Measurements from ENCODE around the gene SLC34A1.

The SLC34A1 gene

DNA sequence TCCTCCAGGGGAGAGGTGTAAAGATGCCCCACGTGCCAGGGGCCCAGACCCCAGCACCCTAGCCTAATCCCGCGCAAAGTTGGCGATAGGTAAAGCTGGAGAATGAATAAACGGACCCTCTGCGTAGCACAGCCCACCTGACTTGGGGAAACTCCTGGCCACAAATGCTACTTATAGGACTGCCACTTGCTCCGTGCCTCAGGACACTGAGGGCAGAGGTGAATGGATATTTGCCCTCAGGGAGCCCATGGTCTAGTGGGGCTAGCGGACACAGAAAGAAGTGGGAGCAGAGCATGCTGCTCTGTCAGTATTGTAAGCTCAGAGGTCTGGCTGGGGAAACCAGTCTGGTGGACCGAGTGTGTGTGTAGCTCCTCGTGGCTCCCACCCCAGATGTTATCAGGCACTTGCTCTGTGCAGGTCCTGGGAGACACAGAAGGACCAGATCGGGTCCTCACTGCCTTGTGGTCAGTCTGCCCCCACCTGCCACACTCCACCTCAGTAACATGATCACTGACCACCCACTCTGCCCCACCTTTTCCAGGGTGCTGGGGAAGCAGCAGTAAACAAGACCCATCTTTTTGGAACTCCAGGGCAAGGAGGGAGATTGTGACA is 43.1 kb downstream of the SLC34A1 start (continued):
- TF ChIP-seq GLIS2 (tag by site-specific recombination; IDR thresholded peaks at IDR 0.05) (peak; percentile 59; the same call in 1 of the 2 replicates), ZFP69B (tag by site-specific recombination; IDR thresholded peaks at IDR 0.05) (0 out of 2 replicates have a peak, but pooled peaks have one; percentile 49), GFI1B (tag by site-specific recombination; IDR thresholded peaks at IDR 0.05) (no peak), ZEB2 (tag by site-specific recombination; IDR thresholded peaks at IDR 0.05) (0 out of 2 replicates have a peak, but pooled peaks have one; percentile 5)
- TF ChIP-seq, protein P1, sequence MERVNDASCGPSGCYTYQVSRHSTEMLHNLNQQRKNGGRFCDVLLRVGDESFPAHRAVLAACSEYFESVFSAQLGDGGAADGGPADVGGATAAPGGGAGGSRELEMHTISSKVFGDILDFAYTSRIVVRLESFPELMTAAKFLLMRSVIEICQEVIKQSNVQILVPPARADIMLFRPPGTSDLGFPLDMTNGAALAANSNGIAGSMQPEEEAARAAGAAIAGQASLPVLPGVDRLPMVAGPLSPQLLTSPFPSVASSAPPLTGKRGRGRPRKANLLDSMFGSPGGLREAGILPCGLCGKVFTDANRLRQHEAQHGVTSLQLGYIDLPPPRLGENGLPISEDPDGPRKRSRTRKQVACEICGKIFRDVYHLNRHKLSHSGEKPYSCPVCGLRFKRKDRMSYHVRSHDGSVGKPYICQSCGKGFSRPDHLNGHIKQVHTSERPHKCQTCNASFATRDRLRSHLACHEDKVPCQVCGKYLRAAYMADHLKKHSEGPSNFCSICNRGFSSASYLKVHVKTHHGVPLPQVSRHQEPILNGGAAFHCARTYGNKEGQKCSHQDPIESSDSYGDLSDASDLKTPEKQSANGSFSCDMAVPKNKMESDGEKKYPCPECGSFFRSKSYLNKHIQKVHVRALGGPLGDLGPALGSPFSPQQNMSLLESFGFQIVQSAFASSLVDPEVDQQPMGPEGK (tag by site-specific recombination; IDR thresholded peaks at IDR 0.05) = 0 out of 2 replicates have a peak, but pooled peaks have one; percentile 33

DNA sequence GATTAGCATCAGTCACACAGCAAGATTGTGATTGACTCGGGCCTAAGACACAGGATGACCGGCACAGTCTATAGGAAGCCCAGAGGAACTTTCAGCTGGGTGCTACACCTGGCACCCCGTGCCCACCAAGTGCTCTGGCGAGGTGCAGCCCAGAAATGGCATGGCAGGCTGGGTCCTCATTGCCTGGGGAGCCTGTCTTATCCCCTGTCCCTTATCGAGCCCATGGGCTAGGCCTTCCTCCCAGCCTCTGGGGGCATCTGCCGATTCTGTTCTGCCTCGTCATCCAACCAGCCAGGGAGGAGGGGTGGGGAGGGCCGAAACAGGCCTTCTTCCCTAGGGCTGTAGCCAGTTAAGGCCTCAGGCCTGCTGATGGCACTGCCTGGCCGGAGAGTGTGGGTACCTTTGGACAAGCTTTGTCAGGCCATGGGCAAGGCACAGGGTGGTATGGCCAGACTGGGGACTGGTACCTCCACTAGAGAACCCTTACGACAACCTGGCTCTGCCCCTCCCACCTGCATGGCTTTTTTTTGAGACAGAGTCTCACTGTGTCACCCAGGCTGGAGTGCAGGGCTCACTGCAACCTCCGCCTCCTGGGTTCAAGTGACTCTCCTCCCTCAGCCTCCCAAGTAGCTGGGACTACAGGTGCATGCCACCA is 43.8 kb downstream of the SLC34A1 start:
- Histone ChIP-seq H3K4me1 (ENCODE audit: control insufficient read depth, insufficient read depth, low read length) (no peaks in the 10 kb centered on the region), H3K9me3 (ENCODE audit: control insufficient read depth, insufficient read depth, low read depth, low read length) (no peaks in the 10 kb centered on the region), H3K27ac (ENCODE audit: extremely low read depth, low read depth, low read length) (no peak overlapping the region), H3K36me3 (ENCODE audit: control insufficient read depth in 2 of 2, insufficient read depth in 1 of 2, low read length in 2 of 2) (peaks cover 0 to 46% of the 10 kb centered on the region in 2 experiments; a peak in 1 of 3 replicates), H3K4me3 (ENCODE audit: low read depth, low read length) (no peak overlapping the region)
- POLR2A ChIA-PET = interaction anchor here (0.6 to 4.2 kb wide), 10 partner anchors 10 to 762 kb away, joined by 3 to 45 read pairs (median 8); partner anchors contain the start of gene DBN1
- peak; percentile 52; the same call in 1 of the 2 replicates for TF ChIP-seq ZNF600 (tag by site-specific recombination; IDR thresholded peaks at IDR 0.05)
- no peak for TF ChIP-seq ZNF138 (tag by site-specific recombination; IDR thresholded peaks at IDR 0.05; ENCODE audit: borderline replicate concordance)
- CTCF ChIA-PET = interaction anchor here (0.5 to 5.2 kb wide), 7 partner anchors 20 to 59 kb away, joined by 3 to 40 read pairs (median 4); no protein-coding TSS in a partner anchor

DNA sequence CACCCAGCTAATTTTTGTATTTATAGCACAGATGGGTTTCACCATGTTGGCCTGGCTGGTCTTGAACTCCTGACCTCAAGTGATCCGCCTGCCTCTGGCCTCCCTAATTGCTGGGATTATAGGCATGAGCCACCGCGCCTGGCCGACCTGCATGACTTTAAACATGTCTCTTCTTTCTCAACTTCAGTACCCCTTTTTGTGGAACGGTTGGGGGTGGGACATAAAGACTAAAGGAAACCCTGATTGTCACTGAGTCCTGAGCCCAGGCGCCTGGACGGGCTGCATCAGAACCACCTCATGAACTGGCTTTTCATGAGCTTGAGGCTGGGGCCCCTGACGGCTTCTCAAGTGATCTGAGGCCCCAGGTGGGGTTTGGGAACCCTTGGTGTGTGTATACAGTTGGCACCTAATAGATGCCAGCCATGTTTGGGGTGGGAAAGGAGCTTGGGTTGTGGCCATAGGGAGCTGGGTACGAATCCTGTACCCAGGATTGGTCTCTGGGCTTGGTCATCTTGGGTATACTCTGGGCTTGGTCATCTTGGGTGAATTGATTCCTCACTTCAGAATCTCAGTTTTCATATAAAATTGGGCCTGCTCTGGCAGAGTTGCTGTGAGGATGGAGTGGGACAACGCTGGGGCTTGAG is 44.5 kb downstream of the SLC34A1 start:
- H3K27ac ChIP-seq (ENCODE audit: extremely low read depth, low read depth, low read length) = no peak overlapping the region
- H3K36me3 ChIP-seq (ENCODE audit: control insufficient read depth in 2 of 2, insufficient read depth in 1 of 2, low read length in 2 of 2) = peaks cover 0 to 53% of the 10 kb centered on the region in 2 experiments; a peak in 1 of 3 replicates
- H3K4me1 ChIP-seq (ENCODE audit: control insufficient read depth, insufficient read depth, low read length) = no peaks in the 10 kb centered on the region
- H3K9me3 ChIP-seq (ENCODE audit: control insufficient read depth, insufficient read depth, low read depth, low read length) = no peaks in the 10 kb centered on the region
- ChIA-PET CTCF (interaction anchor here (0.5 to 4.3 kb wide), 4 partner anchors 20 to 44 kb away, joined by 3 to 29 read pairs (median 4); no protein-coding TSS in a partner anchor), POLR2A (interaction anchor here (0.6 to 4.2 kb wide), 6 partner anchors 9 to 38 kb away, joined by 3 to 45 read pairs (median 7); no protein-coding TSS in a partner anchor)
- TF ChIP-seq ZNF155 (tag by site-specific recombination; IDR thresholded peaks at IDR 0.05) (no peak), ZNF843 (tag by site-specific recombination; IDR thresholded peaks at IDR 0.05) (no peak), ZFHX2 (tag by site-specific recombination; conservative IDR thresholded peaks at IDR 0.05) (no peak), ZBTB8A (tag by site-specific recombination; IDR thresholded peaks at IDR 0.05) (no peak), ZNF394 (tag by site-specific recombination; IDR thresholded peaks at IDR 0.05; ENCODE audit: borderline replicate concordance) (no peak), ZNF510 (tag by site-specific recombination; IDR thresholded peaks at IDR 0.05; ENCODE audit: insufficient replicate concordance) (no peak), ZBTB21 (tag by site-specific recombination; IDR thresholded peaks at IDR 0.05) (no peak), ZNF169 (tag by site-specific recombination; IDR thresholded peaks at IDR 0.05) (no peak), KLF7 (tag by site-specific recombination; IDR thresholded peaks at IDR 0.05; ENCODE audit: borderline replicate concordance) (no peak), ZEB2 (tag by site-specific recombination; IDR thresholded peaks at IDR 0.05) (no peak), ZNF548 (tag by site-specific recombination; IDR thresholded peaks at IDR 0.05) (no peak)
- TF ChIP-seq, protein P2, sequence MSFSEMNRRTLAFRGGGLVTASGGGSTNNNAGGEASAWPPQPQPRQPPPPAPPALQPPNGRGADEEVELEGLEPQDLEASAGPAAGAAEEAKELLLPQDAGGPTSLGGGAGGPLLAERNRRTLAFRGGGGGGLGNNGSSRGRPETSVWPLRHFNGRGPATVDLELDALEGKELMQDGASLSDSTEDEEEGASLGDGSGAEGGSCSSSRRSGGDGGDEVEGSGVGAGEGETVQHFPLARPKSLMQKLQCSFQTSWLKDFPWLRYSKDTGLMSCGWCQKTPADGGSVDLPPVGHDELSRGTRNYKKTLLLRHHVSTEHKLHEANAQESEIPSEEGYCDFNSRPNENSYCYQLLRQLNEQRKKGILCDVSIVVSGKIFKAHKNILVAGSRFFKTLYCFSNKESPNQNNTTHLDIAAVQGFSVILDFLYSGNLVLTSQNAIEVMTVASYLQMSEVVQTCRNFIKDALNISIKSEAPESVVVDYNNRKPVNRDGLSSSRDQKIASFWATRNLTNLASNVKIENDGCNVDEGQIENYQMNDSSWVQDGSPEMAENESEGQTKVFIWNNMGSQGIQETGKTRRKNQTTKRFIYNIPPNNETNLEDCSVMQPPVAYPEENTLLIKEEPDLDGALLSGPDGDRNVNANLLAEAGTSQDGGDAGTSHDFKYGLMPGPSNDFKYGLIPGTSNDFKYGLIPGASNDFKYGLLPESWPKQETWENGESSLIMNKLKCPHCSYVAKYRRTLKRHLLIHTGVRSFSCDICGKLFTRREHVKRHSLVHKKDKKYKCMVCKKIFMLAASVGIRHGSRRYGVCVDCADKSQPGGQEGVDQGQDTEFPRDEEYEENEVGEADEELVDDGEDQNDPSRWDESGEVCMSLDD (tag by site-specific recombination; IDR thresholded peaks at IDR 0.05) = no peak
- TF ChIP-seq, protein P3, sequence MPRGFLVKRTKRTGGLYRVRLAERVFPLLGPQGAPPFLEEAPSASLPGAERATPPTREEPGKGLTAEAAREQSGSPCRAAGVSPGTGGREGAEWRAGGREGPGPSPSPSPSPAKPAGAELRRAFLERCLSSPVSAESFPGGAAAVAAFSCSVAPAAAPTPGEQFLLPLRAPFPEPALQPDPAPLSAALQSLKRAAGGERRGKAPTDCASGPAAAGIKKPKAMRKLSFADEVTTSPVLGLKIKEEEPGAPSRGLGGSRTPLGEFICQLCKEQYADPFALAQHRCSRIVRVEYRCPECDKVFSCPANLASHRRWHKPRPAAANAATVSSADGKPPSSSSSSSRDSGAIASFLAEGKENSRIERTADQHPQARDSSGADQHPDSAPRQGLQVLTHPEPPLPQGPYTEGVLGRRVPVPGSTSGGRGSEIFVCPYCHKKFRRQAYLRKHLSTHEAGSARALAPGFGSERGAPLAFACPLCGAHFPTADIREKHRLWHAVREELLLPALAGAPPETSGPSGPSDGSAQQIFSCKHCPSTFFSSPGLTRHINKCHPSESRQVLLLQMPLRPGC (tag by site-specific recombination; IDR thresholded peaks at IDR 0.05) = no peak
- TF ChIP-seq, protein P4, sequence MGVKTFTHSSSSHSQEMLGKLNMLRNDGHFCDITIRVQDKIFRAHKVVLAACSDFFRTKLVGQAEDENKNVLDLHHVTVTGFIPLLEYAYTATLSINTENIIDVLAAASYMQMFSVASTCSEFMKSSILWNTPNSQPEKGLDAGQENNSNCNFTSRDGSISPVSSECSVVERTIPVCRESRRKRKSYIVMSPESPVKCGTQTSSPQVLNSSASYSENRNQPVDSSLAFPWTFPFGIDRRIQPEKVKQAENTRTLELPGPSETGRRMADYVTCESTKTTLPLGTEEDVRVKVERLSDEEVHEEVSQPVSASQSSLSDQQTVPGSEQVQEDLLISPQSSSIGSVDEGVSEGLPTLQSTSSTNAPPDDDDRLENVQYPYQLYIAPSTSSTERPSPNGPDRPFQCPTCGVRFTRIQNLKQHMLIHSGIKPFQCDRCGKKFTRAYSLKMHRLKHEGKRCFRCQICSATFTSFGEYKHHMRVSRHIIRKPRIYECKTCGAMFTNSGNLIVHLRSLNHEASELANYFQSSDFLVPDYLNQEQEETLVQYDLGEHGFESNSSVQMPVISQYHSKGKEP (tag by site-specific recombination; IDR thresholded peaks at IDR 0.05) = no peak
- TF ChIP-seq, protein P5, sequence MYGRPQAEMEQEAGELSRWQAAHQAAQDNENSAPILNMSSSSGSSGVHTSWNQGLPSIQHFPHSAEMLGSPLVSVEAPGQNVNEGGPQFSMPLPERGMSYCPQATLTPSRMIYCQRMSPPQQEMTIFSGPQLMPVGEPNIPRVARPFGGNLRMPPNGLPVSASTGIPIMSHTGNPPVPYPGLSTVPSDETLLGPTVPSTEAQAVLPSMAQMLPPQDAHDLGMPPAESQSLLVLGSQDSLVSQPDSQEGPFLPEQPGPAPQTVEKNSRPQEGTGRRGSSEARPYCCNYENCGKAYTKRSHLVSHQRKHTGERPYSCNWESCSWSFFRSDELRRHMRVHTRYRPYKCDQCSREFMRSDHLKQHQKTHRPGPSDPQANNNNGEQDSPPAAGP (tag by site-specific recombination; IDR thresholded peaks at IDR 0.05) = no peak
- H3K4me3 ChIP-seq (ENCODE audit: low read depth, low read length) = no peak overlapping the region

All from HEK293 (cell line).